ENCODE measurements around the gene SVOPL. TPM values are rescaled to one million over a fixed set of nuclear protein-coding genes. Genes with fewer than 3 reads are reported as not detected.

Gene SVOPL
- total RNA-seq, 1 donor from 2014 or later, result under 0.01 TPM

DNA sequence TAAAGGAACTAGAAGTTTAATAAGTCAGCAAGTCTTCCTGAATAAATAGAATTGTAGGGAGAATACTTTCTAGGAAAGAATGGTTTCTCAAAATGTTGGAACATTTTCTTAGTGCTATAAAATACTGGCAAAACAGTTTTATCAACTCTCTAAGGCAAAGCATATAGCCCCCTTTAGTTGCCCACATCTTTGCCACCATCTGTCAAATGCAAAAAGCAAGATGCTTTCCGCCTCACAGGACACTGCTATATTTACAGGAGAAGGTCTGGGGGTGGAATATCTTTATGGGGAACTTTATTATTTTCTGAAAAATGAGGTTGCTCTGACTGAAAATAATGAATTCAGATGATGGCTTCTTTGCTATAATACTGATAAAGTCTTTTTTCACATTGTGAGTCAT is 78.3 kb downstream of the SVOPL start:
- FAIRE-seq (no peak), DNase-seq (ENCODE audit: low read depth) (no peak)
- Histone ChIP-seq H3K27me3 (ENCODE audit: control insufficient read depth, insufficient read depth, low read length) (no peaks in the 10 kb centered on the region), H3K4me3 (ENCODE audit: low read depth, low read length) (no peak overlapping the region), H3K36me3 (ENCODE audit: control insufficient read depth, insufficient read depth, low read length) (no peaks in the 10 kb centered on the region)
- TF ChIP-seq, protein P1, sequence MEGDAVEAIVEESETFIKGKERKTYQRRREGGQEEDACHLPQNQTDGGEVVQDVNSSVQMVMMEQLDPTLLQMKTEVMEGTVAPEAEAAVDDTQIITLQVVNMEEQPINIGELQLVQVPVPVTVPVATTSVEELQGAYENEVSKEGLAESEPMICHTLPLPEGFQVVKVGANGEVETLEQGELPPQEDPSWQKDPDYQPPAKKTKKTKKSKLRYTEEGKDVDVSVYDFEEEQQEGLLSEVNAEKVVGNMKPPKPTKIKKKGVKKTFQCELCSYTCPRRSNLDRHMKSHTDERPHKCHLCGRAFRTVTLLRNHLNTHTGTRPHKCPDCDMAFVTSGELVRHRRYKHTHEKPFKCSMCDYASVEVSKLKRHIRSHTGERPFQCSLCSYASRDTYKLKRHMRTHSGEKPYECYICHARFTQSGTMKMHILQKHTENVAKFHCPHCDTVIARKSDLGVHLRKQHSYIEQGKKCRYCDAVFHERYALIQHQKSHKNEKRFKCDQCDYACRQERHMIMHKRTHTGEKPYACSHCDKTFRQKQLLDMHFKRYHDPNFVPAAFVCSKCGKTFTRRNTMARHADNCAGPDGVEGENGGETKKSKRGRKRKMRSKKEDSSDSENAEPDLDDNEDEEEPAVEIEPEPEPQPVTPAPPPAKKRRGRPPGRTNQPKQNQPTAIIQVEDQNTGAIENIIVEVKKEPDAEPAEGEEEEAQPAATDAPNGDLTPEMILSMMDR (IDR thresholded peaks at IDR 0.05; ENCODE audit: insufficient read depth, low read length, severe bottlenecking), result no peak

DNA sequence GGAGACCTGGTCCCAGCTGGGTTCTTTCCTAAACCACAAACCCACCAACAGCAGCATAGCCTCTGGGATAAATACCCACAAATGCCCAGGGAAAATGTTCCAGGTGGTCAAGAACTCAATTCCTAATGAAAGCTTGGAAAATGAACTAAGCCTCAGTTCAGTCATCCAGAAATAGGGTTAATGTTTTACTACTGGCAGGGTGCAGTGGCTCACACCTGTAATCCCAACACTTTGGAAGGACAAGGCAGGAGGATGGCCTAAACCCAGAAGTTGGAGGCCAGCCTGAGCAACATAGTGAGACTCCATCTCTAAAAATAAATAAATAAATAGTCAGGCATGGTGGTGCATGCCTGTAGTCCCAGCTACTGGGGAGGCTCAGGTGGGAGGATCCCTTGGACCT is 82.2 kb downstream of the SVOPL start:
- Histone ChIP-seq H3K4me3 (ENCODE audit: low read depth, low read length) (no peak overlapping the region), H3K36me3 (ENCODE audit: control insufficient read depth, insufficient read depth, low read length) (no peaks in the 10 kb centered on the region), H3K27me3 (ENCODE audit: control insufficient read depth, insufficient read depth, low read length) (no peaks in the 10 kb centered on the region)
- TF ChIP-seq, protein P1 (IDR thresholded peaks at IDR 0.05; ENCODE audit: insufficient read depth, low read length, severe bottlenecking), result no peak
- FAIRE-seq, result no peak
- no peak for DNase-seq (ENCODE audit: low read depth)

DNA sequence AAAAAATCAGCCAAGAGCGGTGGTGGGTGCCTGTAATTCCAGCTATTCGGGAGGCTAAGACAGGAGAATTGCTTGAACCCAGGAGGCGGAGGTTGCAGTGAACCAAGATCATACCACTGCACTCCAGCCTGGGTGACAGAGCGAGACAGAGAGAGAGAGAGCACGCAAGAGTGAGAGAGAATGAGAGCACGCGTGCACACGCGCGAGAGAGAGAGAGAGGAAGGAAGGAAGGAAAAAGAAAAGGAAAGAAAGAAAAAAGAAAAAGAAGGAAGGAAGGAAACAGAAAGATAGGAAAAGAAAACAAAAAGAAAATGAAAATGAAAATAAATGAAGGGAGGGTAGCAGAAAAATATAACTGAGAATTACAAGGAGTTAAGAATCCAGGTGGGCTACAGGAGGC is 82.7 kb downstream of the SVOPL start:
- H3K27me3 ChIP-seq (ENCODE audit: control insufficient read depth, insufficient read depth, low read length), result no peaks in the 10 kb centered on the region
- no peak for FAIRE-seq
- TF ChIP-seq, protein P1 (IDR thresholded peaks at IDR 0.05; ENCODE audit: insufficient read depth, low read length, severe bottlenecking), result no peak
- H3K36me3 ChIP-seq (ENCODE audit: control insufficient read depth, insufficient read depth, low read length), result no peaks in the 10 kb centered on the region
- H3K4me3 ChIP-seq (ENCODE audit: low read depth, low read length), result no peak overlapping the region
- no peak for DNase-seq (ENCODE audit: low read depth)

DNA sequence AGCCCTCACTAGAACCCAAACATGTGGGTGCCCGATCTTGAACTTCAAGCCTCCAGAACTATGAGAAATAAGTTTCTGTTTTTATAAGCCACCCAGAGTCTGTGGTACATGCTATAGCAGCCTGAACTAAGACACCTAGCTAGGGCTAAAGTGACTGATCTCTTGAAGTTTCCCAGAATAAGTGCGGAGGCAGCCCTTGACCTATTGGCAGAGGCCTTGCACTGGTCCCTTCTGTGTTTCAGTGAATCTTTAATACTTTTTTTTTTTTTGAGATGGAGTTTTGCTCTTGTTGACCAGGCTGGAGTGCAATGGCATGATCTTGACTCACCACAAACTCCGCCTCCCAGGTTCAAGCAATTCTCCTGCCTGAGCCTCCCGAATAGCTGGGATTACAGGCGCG is 85.1 kb downstream of the SVOPL start:
- H3K27me3 ChIP-seq (ENCODE audit: control insufficient read depth, insufficient read depth, low read length), result no peaks in the 10 kb centered on the region
- DNase-seq (ENCODE audit: low read depth) (no peak), FAIRE-seq (no peak)
- H3K4me3 ChIP-seq (ENCODE audit: low read depth, low read length), result no peak overlapping the region
- TF ChIP-seq, protein P1 (IDR thresholded peaks at IDR 0.05; ENCODE audit: insufficient read depth, low read length, severe bottlenecking), result no peak
- H3K36me3 ChIP-seq (ENCODE audit: control insufficient read depth, insufficient read depth, low read length), result no peaks in the 10 kb centered on the region

DNA sequence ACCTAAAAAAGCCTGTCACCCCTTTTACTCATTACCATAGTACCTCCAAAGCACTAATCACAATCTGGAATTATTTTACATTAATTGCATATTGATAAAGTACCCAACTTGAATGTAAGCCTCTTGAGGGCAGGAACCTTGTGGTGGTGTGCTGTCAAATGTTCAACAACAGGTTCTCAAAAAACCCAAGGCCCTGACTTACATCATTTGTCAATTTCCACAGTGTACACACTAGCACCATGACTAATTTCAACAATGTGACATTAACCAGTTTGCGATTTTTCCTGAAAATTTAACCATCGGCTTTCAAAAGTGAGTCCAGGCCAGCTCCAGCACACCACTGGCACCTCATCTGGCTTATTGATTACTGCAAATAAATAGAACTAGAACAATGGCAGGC is 87.5 kb downstream of the SVOPL start:
- H3K4me3 ChIP-seq (ENCODE audit: low read depth, low read length), result no peak overlapping the region
- FAIRE-seq (no peak), DNase-seq (ENCODE audit: low read depth) (no peak)
- H3K27me3 ChIP-seq (ENCODE audit: control insufficient read depth, insufficient read depth, low read length), result no peaks in the 10 kb centered on the region
- TF ChIP-seq, protein P1 (IDR thresholded peaks at IDR 0.05; ENCODE audit: insufficient read depth, low read length, severe bottlenecking), result no peak
- H3K36me3 ChIP-seq (ENCODE audit: control insufficient read depth, insufficient read depth, low read length), result no peaks in the 10 kb centered on the region

DNA sequence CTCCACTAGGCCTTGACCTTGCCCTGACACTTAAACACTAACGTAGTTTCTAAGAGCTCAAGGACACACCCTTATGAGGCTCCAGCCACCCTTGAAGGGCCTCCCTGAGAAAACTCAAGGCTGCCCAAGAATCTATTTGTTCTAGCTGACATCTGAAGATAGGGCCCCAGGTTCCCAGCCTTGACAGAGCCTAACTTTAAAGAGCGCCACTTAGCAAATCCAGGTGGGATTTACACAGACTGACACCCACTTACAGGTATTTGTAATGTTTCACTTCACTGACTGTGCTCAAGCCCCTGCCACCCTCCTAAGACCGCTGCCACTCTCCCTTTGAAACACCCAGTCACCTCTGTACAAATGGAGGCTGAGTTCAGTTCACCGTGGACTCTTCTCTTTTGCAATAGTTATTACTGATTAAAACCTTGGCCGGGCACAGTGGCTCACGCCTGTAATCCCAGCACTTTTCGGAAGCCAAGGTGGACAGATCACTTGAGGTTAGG is 90.4 kb downstream of the SVOPL start:
- FAIRE-seq (no peak), DNase-seq (ENCODE audit: low read depth) (no peak)
- TF ChIP-seq, protein P1 (IDR thresholded peaks at IDR 0.05; ENCODE audit: insufficient read depth, low read length, severe bottlenecking), result no peak
- Histone ChIP-seq H3K36me3 (ENCODE audit: control insufficient read depth, insufficient read depth, low read length) (no peaks in the 10 kb centered on the region), H3K27me3 (ENCODE audit: control insufficient read depth, insufficient read depth, low read length) (no peaks in the 10 kb centered on the region), H3K4me3 (ENCODE audit: low read depth, low read length) (no peak overlapping the region)
